Tongue (tissue), 2 donors: Measurements from ENCODE around the gene EZR. TPM values are rescaled to one million over a fixed set of nuclear protein-coding genes. Genes with fewer than 3 reads are reported as not detected.

Experiments
- DNase-seq: peaks from one replicate; pipeline ENCODE4 v3.0.0-alpha.2; 2015
- total RNA-seq: library from RNA; depleted of rRNA; stranded (reverse); fragments of >200 nt; gene quantifications from one replicate; pipeline ENCODE4 v1.2.3, GENCODE V29; 2014

EZR gene
- total RNA-seq, 1 donor from 2014 or later = 66.9 TPM

DNA sequence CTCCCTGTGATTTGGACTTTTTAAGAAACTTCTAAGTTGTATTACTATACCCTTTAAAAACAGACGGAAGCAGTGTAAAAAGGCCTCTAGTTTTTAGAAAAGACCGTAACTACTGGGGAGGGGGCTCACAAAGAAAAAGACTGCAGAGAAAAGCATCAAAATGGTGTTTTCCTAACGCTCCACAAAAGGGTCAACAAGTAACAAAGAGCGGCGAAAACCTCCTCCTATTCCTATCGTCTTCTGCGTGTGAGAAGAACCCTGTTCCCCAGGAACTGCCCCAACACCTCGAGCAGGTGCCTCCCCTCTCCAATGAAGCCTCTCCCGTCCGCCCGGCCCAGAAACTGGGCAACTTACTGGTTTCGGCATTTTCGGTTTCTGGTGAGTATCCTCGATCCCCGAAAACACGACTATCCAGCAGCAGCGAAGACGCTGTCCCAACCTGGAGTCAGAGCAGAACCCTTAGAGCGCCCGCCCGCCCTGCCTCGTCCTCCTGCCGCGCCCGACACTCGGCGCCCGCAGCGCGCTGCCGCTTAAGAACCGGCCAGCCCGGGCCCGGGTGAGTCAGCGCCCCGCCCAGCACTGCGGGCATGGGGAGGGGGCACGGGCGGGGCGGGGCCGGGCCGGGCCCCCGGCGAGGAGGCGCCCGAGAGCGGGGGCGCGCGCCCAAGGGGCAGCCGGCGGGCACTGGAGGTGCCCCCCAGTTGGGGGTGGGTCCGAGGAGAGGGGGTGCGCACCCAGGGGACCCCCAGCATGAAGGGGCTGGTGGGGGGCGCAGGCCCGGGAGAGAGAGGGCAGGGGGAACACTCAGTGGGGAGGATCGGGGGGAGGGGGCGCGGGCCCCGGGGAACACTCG is 1.2 kb downstream of the EZR start:
- DNase-seq = peak; percentile 89

GRCh38 chr6:158816803-158817727 is 2.1 kb downstream of the EZR start:
- DNase-seq = peak; percentile 52

DNA sequence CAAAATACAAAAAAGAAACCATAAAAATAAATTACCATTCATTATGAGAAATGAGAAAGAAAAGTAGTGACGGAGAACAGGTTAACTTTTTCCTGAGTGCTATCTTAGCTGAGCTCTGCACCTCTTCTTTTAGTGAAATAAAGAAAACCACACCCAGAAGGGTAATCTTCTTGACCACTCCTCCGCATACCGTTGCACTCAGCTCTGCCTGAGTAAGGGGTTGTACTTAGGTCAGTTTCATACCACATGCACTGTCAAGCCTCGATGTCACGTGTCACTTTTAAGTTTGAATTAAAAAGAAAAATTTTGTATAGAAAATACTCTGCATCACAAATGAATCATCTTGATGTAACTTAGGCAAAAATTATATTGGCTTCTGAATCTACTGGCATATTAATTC is 2.8 kb downstream of the EZR start:
- no peak for DNase-seq

GRCh38 chr6:158815907-158816306 is 3.3 kb downstream of the EZR start:
- no peak for DNase-seq

- no peak for DNase-seq
These were observed 3.8 kb downstream of the EZR start for GRCh38 chr6:158815379-158815724.

GRCh38 chr6:158813032-158813431 is 6.1 kb downstream of the EZR start:
- no peak for DNase-seq

- no peak for DNase-seq
These were observed 6.6 kb downstream of the EZR start for GRCh38 chr6:158812611-158813010.

DNA sequence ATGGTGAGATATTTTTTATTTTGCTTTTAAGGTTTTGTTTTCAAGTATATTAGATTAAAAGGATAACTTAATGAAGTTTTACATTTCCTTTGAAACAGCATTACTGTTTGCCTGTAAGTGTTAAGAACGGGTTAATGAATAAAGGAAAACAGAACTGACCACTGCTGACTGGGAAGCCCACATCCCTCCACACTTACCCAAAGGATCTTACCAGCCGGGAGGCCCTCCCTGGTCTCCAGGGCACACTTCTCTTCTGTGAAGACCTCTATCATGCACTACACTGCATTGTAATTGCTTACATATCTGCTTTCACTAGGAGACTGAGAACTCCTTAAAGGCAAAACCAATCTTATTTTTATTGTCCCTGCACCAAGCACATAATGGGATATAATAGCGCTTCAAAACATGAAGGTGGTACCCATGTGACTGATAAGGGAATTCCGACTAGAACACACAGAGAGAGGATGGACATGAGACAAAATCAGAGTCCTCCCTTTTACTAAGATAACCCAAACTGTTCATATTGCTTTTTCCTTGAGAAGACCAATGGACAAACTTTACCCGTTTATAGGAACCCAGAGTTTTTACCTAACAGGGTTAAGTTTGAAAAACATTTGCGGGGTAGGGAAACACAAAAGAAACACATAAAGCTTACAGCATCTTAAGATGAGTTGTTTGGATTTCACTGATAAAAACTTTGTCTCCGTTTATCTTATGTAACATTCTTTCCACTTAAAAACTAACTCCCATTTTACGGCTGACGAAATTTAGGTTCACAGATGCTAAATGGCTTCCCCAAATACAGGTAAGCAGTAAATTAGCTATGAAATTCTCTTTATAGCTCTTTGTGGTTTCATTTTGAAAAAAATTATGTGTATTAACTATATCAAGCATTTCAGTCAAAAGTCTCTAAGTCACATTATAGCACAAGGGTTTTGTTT is 8.7 kb downstream of the EZR start:
- no peak for DNase-seq

- DNase-seq = peak; percentile 57
These were observed 10.1 kb downstream of the EZR start for GRCh38 chr6:158808941-158809678.

DNA sequence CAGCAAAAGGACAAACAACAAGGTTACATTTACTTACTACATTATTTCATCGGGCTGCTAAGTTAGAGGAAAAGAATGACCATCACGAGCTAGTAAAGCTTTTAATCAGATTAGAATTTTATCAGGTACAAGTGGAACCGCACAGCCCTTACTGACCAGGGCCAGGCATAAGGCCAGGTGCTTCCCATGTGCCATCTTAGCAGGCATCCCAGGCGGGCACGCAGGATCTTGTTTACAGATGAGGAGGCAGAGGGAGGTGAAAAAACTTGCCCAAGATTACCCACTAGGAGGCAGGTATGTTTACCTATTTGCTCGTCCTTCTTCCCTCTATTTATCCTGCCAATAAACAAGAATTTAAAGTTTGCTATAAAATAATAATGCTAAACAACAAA is 10.7 kb downstream of the EZR start:
- no peak for DNase-seq

- no peak for DNase-seq
These were observed 11.4 kb downstream of the EZR start for GRCh38 chr6:158807515-158808441.

GRCh38 chr6:158805698-158806377 is 13.3 kb downstream of the EZR start:
- no peak for DNase-seq

DNA sequence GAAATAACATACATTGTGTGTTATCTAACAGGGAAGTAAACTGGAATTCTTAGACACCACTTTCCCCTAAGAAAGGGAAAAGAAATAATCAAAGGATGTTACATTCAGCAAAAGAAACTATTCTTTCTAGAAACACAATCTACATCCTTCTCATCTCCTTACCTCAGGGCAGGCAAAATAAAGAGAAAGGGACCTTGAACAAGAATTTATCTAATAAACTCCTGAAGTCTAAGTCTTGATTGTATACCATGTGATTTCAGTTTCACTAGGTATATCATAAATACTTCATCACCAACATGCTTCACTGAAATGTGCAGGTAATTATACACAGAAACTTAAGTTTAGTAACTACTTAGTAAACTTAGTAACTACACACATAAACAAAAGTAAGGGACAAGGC is 15.0 kb downstream of the EZR start:
- no peak for DNase-seq

GRCh38 chr6:158803733-158804143 is 15.4 kb downstream of the EZR start:
- no peak for DNase-seq

DNA sequence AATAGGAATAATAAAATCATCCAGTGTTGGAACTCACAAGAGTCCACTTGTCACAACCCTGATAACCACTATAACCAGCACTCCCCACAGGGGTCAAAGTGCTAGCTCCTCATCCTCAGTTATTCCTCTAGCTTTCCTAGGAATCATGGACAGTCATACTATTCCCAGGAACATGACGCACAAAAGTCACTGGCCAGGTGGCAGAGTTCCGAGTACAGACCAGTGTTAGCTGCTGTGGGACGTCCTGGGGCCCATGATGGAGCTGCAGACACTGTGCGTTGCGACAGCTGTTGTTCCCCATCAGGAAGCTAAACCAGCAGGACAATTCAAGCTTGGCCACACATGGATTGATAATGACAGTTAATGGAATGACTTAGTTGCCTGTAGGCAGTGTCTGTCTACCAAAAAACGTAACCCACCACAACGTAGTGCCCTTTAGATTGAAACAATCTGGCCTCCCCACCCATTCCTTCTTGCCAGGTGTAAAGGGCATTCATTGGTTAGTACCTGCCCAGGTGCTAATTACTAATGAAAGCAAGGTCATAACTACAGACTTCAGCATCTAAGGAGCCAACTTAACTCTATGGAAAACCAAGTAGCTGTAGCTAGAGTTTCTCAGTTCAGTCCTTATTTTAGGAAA is 17.4 kb downstream of the EZR start:
- DNase-seq = peak; percentile 80

DNA sequence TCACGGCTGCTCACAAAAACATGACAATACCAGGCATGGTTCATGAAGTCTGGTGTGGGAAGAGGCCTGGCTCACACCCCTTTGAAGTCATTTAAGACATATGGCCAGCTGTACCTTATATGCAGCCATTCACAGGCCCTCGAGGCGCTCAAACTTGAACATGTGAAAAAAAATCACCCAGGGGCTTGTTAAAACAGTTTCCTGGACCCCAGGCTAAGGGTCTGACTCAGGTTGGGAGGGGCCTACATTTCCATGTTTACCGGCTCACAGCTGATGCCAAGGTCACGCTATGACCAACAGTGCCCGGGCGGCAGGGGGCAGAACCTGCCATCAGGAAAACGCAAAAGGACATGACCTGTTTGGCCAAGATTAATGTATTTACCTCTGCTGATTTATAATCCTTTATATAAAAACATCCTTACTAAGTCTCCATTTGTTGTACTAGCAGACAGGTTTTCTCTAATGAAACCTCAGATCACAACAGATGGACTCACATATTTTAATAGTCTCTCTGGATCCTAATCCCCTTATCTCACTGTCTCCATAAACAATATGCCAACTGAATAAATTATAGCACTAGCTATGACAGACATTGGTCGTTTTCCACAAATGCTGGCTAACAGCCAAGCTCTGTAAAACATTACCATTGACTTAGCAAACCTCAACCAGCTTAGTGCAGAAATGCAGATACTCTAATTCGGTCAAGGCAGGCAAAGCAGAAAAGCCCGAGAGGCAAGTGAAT is 19.9 kb downstream of the EZR start:
- peak; percentile 73 for DNase-seq

DNA sequence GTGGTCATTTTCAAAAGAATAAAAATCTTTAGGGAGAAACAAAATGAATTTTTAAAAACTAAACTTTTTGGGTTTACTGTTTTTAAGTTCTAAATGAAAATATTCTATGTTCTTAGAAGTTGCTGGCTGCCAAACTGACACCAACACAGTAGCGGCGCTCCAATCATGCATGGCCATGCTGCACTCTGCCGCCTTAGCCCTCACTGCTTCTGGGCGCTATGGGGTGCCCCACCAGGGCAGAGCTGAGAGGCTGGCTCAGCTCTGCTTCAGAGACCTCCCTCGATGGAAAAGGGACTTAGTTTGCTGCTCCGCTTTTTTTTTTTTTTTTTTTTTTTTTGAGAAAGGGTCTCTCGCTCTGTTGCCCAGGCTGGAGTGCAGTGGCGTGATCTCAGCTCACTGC is 20.9 kb downstream of the EZR start:
- DNase-seq = no peak
